ENCODE measurements around the gene SDHA.
A peak's percentile ranks its signal among the peaks of the same experiment; 100 is the strongest.
"Not testable (repeated sequence)": the region's sequence is repeated elsewhere in the genome, so short reads cannot be mapped to it uniquely, and the experiment has no call there.

SDHA gene

GRCh38 chr5:186091-187041 is 31.8 kb upstream of the SDHA start:
- DNase-seq, result no peak

GRCh38 chr5:187042-187431 is 31.1 kb upstream of the SDHA start:
- DNase-seq, result no peak

DNA sequence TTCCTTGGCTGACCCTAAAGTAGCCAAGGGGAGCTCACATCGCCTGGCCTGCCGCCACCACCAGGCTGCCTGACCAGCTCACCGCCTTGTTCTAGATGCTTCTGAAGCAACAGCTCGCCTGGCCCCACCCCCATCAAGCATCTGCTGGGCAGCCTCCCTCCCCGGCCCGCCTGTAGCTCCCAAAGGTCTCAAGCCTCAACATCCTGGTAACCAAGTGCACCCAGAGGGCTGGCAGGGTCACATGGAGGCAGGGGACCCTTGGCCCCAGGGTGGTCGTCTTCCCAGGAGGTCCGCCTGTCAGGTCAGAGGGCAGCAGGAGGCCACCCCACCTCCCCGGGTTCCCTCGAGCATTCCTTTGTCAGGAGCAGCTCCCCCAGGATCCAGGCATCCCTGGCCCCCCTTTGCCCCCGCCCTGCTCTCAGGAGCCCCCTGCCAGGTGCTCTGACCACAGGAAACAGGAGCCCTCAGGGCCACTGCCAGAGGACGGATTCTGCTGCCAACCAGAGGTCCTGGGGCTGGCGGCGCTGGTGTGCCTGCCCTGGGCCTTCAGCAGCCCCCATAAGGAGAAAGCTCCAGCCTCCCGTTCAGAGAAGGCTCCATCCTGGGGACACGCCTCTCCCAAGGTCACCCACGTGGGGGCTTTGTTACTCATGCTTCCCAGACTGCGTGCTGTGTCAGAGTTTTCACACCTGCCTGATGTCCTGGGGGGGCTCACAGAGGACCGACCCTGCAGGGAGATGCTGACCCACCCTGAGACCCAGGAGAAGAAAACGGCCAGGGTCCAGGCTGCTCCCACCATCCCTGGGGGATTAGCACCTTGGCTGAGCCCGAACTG is 30.3 kb upstream of the SDHA start:
- peak; percentile 35 for DNase-seq

GRCh38 chr5:188488-189481 is 29.3 kb upstream of the SDHA start:
- peak; percentile 100 for DNase-seq

GRCh38 chr5:189486-189885 is 28.6 kb upstream of the SDHA start:
- DNase-seq, result peak; percentile 54

- DNase-seq, result peak; percentile 59
These were observed 28.1 kb upstream of the SDHA start for GRCh38 chr5:189976-190365.

GRCh38 chr5:190366-191035 is 27.6 kb upstream of the SDHA start:
- peak; percentile 44 for DNase-seq

GRCh38 chr5:191036-191948 is 26.8 kb upstream of the SDHA start, which contains the start of gene LRRC14B:
TSS of gene LRRC14B (plus strand) at chr5:191495. CDS start at chr5:191539, 44 bp downstream.
- peak; percentile 34 for DNase-seq

DNA sequence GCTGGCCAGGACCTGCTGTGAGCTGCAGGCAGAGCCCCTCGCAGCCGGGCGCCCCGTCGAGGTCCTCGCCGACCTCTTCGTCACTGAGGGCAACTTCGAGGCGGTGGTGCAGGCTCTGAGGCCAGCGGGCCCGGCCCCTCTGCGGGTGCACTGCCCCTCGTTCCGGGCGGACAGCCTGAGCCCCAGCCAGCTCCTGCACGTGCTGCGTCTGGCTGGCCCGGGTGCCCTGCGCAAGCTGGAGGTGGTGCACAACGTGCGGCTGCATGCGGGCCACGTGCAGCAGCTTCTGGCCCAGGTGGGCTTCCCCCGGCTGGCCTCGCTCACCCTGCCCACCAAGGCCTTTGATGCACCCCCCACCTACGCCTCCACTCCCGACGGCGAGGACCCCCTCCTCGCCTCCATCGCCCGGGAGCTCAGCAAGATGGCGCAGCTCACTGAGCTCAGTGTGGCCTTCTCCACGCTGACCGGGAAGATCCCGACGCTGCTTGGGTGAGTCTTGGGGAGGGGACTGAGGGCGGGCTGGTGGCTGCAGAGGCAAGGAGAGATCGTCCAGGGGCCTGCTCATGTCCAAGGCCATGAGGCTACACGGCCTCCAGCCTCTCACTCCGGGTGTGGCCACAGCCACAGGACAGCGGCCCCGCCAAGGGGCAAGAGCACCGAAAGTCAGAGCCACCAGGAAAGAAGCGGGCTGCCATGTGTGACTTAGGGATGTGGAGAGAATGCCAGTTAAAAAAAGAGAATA is 26.0 kb upstream of the SDHA start:
- DNase-seq, result no peak

DNA sequence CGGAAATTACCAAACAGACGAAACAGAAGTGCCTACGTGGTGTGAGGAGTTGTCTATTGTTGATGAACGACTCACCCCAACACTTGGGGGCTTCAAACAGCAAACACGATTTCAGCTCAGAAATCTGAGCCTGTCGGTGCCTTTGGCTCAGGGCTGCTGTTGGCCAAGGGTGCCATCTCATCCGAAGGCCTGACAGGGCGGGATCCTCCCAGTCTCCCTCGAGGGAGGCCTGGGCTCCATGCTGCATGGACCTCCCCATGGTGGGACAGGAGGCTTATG is 25.5 kb upstream of the SDHA start:
- DNase-seq, result no peak

DNA sequence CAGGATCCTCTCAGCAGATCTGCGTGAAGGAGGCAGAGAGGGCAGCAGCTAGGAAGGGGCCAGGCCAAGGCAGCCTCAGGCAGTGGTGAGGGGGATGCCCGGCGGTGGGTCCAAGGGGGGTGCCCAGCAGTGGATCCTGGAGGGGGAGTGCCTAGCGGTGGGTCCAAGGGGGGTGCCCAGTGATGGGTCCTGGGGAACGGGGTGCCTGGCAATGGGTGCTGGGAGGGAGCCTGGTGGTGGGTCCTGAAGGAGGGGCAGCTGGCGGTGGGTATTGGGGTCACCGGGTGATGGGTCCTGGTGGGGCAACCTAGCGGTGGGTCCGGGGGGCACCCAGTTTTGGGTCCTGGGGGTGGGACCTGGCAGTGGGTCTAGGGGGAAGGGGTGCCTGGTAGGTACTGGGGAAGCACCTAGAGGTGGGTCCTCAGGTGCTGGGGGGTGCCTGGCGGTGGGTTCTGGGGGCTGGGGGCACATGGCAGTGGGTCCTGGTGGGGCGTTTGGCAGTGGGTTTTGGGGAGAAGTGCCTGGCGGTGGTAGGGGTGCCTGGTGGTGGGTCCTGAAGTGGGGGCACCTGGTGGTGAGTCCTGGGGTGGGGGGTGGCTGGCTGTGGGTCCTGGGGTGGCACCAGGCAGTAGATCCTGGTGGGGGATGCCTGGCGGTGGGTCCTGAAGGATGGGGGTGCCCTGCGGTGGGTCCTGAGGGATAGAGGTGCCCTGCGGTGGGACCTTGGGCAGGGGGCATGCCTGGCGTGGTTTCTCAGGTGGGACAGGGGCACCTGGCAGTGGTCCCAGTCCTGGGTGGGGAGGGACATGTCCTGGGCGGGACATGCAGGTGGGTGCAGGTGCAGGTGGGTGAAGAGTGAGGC is 24.9 kb upstream of the SDHA start:
- peak; percentile 53 for DNase-seq

DNA sequence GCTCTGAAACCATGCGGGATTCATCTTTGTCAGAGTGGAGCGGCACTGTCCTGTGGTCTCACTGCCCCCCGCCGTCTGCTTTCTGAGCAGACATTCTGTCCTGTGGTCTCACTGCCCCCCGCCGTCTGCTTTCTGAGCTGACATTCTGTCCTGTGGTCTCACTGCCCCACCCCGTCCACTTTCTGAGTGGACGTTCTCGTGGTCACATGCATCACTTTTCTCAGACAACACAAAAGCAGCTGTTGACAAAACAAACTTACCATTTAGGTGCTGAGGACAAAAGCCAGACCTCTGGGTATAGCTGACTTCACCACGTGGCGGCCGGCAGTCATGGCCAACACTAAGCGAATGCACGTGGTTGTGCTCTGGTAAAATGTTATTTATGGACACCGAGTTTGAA is 24.0 kb upstream of the SDHA start:
- DNase-seq, result peak; percentile 32

- DNase-seq, result peak; percentile 45
These were observed 23.4 kb upstream of the SDHA start for GRCh38 chr5:194603-195209.

- peak; percentile 89 for DNase-seq
These were observed 22.5 kb upstream of the SDHA start for GRCh38 chr5:195401-196160.

DNA sequence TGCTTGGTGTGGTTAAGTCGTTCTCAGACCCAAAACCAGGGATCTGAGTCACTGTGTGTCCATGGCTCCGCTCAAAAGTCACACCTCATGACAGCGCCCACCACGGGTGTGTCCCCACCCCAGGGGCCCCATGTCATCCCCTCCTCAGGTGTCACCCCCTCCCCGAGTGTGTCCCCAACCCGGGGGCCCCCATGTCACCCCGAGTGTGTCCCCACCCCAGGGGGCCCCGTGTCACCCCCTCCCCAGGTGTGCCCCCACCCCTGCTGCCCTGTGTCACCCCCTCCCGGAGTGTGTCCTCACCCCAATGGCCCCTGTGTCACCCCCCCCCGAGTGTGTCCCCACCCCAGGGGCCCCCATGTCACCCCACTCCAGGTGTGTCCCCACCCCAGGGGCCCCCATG is 21.8 kb upstream of the SDHA start:
- peak; percentile 37 for DNase-seq

DNA sequence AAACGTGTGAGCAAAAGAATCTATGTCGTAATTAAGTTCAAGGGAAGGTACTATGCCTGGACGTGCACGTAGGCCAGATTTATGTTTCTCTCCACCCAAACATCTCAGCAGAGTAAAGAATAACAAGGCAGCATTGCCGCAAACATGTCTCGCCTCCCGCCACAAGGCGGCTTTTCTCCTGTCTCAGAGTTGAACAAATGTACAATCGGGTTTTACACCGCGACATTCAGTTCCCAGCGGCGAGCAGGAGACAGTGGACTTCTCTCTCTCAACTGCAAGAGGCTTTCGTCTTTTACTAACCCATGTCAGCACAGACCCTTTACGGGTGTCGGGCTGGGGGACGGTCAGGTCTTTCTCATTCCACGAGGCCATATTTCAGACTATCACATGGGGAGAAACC is 21.1 kb upstream of the SDHA start:
- DNase-seq, result not testable (repeated sequence)

DNA sequence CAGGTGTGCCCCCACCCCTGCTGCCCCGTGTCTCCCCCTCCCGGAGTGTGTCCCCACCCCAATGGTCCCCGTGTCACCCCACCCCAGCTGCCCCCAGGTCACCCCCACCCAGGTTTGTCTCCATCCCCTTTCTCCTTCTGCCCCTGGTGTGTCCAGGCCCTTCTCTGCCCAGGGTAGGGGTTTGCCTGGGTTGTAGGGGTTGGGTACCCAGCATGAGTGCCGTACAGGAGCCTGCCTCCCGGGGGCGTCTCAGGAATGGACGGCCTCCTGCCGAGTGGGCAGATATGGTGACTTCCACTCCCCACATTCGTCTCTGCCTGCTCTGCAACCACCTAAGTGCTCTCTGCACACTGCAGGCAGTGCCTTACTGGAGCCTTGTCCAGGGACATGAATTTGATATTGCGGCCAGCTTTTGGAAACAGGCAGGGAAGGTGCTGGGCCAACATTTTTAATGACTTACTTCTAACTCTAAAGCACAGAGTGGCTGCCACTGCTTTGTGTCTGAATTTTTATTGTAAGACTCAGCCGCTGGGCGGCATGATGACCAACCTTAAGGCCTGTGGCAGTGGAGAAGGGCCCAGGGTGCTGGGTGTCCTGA is 20.1 kb upstream of the SDHA start:
- DNase-seq, result peak; percentile 48

Measured in 8988T (cell line).